Aorta (tissue), 5 donors: ENCODE measurements around the gene CENPA. TPM values are rescaled to one million over a fixed set of nuclear protein-coding genes. Genes with fewer than 3 reads are reported as not detected.
"Not testable (repeated sequence)": the region's sequence is repeated elsewhere in the genome, so short reads cannot be mapped to it uniquely, and the experiment has no call there.

Experiments used
- ATAC-seq: fragments of 200-7000 bp; cut with Tn5 transposase; one replicate; pipeline ENCODE4 v1.9.1; 2022; ENCODE audit warnings: moderate library complexity; ENCODE audit not compliant: low FRiP score
- DNase-seq, 2 donors: peaks; one replicate each; pipeline ENCODE4 v3.0.0-alpha.2; 2020
- H3K27ac ChIP-seq, 2 donors: one replicate each; pipeline ENCODE4 v1.5.1; 2013; ENCODE audit warnings: low read length in 2 of 2, mild to moderate bottlenecking in 2 of 2, moderate library complexity in 2 of 2, control low read depth in 1 of 2, inconsistent platforms in 1 of 2, low read depth in 1 of 2
- H3K27me3 ChIP-seq, 2 donors: one replicate each; pipeline ENCODE4 v1.6.1; 2013; ENCODE audit warnings: control low read depth in 1 of 2, low read length in 1 of 2, mild to moderate bottlenecking in 1 of 2, moderate library complexity in 1 of 2; ENCODE audit not compliant: insufficient read depth in 2 of 2, control insufficient read depth in 1 of 2
- H3K36me3 ChIP-seq, 2 donors: one replicate each; pipeline ENCODE4 v1.6.1; 2013; ENCODE audit warnings: control low read depth in 1 of 2, low read length in 1 of 2, mild to moderate bottlenecking in 1 of 2; ENCODE audit not compliant: insufficient read depth in 2 of 2, control insufficient read depth in 1 of 2
- H3K4me1 ChIP-seq, 2 donors: one replicate each; pipeline ENCODE4 v1.6.1; 2013; ENCODE audit warnings: low read length in 2 of 2, control low read depth in 1 of 2, mild to moderate bottlenecking in 1 of 2, moderate library complexity in 1 of 2; ENCODE audit not compliant: insufficient read depth in 2 of 2, control insufficient read depth in 1 of 2
- H3K4me3 ChIP-seq, 2 donors: one replicate each; pipeline ENCODE4 v1.5.1; 2013; ENCODE audit warnings: low read length in 2 of 2, control low read depth in 1 of 2, mild to moderate bottlenecking in 1 of 2
- H3K9me3 ChIP-seq: one replicate; pipeline ENCODE4 v1.6.1; 2013; ENCODE audit warnings: mild to moderate bottlenecking, low read length; ENCODE audit not compliant: control insufficient read depth
- WGBS, 2 donors: extraction: QIAGEN DNeasy Blood & Tissue Kit; methylation state at CpG; one replicate each; pipeline ENCODE4 v1.1.7; 2013; 5-methylcytosine and 5-hydroxymethylcytosine counted together
- intact Hi-C, 2 donors: fragments of 100-400 bp; cut with DNase I; formaldehyde crosslinking; loops; one replicate each; pipeline versions ENCODE4 v1.14.2 to v1.15.0; 2022
- polyA plus RNA-seq, 2 donors: library from polyadenylated mRNA; stranded (reverse); fragments of 200-250 nt; gene quantifications; one replicate each; pipeline ENCODE4 v1.2.3, GENCODE V29; 2013
- total RNA-seq, 2 donors: library from RNA; stranded (reverse); fragmentation: NEBNext Ultra II Directional; extraction: Animal tissue kit (Norgen Biotek cat#: 25700); gene quantifications; one replicate each; pipeline ENCODE4 v1.2.1, GENCODE V29; 2021
- donor health status: healthy with polysubstance abuse.
- donor health status: Bipolar disorder and iron deficiency.
- donor health status: DM: no; HTN: no; CAD: no.
- donor health status: DM: no; HTN: no; CAD: no.
- donor health status: DM: yes; HTN: yes; CAD: no.

The CENPA gene
- total and polyA plus RNA-seq, 4 donors = 0.23 to 1.2 TPM; not detected in 2

DNA sequence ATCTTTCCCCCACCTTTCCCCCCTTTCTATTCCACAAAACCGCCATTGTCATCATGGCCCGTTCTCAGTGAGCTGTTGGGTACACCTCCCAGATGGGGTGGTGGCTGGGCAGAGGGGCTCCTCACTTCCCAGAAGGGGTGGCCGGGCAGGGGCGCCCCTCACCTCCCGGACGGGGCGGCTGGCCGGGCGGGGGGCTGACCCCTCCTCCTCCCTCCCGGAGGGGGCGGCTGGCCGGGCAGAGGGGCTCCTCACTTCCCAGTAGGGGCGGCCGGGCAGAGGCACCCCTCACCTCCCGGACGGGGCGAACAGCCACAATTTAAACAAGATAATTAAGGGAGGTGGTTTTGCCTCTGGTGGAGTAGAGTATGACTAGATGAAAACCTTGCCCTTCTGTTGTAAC, 9.3 kb downstream of the CENPA start:
- H3K27me3 ChIP-seq, H3K4me3 ChIP-seq, H3K9me3 ChIP-seq, H3K4me1 ChIP-seq, intact Hi-C loops, ATAC-seq, H3K36me3 ChIP-seq, DNase-seq, H3K27ac ChIP-seq: not testable (repeated sequence)
- WGBS, 2 donors = 97% methylated on average over 16 to 17 of the region's 17 CpGs

DNA sequence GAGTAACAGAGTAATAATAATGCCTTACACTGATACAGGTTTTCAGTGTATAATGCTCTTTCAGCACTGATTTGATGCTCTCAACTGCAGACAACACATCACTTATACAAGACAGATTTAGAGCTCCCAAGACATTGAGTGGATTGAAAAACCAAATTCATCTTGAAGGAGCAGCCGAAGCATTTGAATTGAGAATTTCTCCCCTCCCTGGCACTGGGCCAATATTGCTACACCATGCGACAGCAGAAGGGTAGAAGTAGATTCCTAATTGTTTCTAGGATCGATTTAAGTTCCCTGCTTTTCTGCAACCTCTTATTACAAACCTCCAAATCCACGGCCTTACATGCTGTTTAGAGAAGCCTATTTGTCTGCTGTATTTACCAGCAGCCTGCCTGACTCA, 15.5 kb downstream of the CENPA start:
- ATAC-seq = no peak
- 69 to 84% methylated on average over 4 of the region's 4 CpGs for WGBS, 2 donors
- no peak overlapping the region for H3K4me3 ChIP-seq
- H3K27ac ChIP-seq = no peak overlapping the region
- intact Hi-C loops = no loop called here
- DNase-seq = no peak
- no peaks in the 10 kb centered on the region for H3K9me3 ChIP-seq
- H3K36me3 ChIP-seq = no peaks in the 10 kb centered on the region
- H3K27me3 ChIP-seq = no peaks in the 10 kb centered on the region
- H3K4me1 ChIP-seq = no peaks in the 10 kb centered on the region

DNA sequence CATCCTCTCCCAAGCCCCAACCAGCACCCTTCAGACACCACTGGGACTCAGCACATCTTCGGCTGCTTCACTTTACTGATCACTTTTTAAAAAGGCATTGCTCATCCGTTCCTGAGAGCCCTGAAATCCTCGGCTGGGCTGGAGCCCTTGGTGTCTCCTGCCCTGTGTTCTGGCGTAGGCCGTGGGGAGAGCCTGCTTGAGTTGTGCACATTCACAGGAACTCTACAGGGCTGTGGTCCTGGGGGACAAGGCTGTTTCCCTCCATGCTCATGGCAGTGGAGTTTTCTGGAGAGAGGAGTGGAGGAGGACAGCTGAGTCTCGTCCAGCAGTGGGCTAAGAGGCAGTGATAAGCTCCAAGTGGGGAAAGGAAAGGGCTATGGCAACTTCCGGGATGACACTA, 15.9 kb downstream of the CENPA start:
- intact Hi-C loops = no loop called here
- no peak for DNase-seq
- 94 to 95% methylated on average over 7 of the region's 7 CpGs for WGBS, 2 donors
- no peaks in the 10 kb centered on the region for H3K36me3 ChIP-seq
- no peaks in the 10 kb centered on the region for H3K27me3 ChIP-seq
- H3K4me3 ChIP-seq = no peak overlapping the region
- no peak for ATAC-seq
- H3K27ac ChIP-seq = no peak overlapping the region
- no peaks in the 10 kb centered on the region for H3K9me3 ChIP-seq
- no peaks in the 10 kb centered on the region for H3K4me1 ChIP-seq

DNA sequence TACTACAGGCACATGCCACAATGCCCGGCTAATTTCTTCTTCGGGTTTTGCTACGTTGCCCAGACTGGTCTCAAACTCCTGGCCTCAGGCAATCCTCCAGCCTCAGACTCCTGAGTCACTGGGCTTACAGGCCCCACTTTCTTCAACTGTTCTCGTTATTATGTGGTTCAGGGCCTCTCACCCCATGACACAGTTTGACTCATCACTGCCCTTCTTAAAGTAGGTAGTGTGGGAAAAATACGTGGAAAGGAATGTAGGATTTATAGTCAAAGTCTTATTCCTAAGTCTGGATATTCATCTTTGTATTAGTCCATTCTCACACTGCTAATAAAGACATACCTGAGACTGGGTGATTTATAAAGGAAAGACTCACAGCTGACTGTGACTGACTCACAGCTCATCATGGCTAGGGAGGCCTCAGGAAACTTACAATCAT, 19.4 kb downstream of the CENPA start:
- Histone ChIP-seq H3K27ac (no peak overlapping the region), H3K36me3 (no peaks in the 10 kb centered on the region), H3K27me3 (no peaks in the 10 kb centered on the region), H3K4me3 (no peak overlapping the region), H3K4me1 (no peaks in the 10 kb centered on the region), H3K9me3 (no peaks in the 10 kb centered on the region)
- DNase-seq = no peak
- ATAC-seq = no peak
- WGBS, 2 donors = 71 to 76% methylated on average over 5 of the region's 5 CpGs
- intact Hi-C loops = no loop called here

DNA sequence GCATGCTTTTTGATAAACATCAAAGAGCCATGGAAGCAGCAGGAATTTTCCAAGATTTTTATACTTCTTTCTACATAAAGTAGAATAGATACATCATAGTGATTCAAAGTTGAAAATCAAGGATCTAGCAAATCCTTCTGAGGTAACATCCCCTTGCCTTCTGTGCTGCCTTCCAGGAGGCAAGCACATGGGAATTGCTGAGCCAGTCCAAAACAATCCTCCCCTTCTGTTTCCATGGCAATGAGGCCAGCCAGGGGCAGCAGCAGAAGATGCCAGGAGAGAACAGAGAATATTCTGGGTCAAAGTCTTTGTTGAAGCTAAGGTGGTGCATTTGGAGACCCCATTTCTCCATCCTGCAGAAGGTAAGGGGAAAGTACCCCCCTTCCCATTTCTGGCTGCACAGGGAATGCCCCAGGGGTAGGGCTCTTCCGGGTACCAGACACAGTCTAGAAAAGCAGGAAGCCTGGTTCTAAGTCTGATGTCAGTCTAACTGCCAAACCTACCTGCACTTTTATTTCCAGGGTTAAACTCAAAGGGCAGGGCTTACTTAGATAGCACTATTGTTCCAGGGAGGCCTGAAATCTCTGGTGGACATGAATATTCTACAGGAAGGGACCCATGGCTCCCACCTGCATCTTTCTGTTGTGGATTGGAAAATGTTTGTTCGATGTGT, 22.1 kb downstream of the CENPA start:
- H3K4me3 ChIP-seq = no peak overlapping the region
- no peaks in the 10 kb centered on the region for H3K9me3 ChIP-seq
- 54 to 60% methylated on average over 2 of the region's 2 CpGs for WGBS, 2 donors
- intact Hi-C loops = no loop called here
- no peaks in the 10 kb centered on the region for H3K4me1 ChIP-seq
- DNase-seq = no peak
- H3K27me3 ChIP-seq = no peaks in the 10 kb centered on the region
- no peak for ATAC-seq
- H3K36me3 ChIP-seq = no peaks in the 10 kb centered on the region
- H3K27ac ChIP-seq = no peak overlapping the region

DNA sequence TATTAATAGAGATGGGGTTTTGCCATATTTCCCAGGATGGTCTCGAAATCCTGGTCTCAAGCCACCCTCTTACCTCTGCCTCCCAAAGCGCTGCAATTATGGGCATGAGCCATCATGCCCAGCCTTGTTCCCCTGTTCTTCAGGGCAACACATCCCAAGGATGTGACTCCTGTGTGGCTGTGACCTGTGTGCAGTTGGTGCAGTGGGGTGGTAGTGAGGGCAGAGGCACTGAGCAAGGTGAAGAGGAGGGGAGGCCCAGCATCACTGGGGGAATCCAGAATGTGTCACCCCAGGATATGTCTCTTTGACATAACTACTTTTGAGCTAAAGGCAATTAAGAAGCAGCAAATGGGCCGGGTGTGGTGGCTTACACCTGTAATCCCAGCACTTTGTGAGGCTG, 23.4 kb downstream of the CENPA start:
- intact Hi-C loops = no loop called here
- H3K4me3 ChIP-seq = no peak overlapping the region
- ATAC-seq (no peak), DNase-seq (no peak)
- H3K36me3 ChIP-seq = no peaks in the 10 kb centered on the region
- no peaks in the 10 kb centered on the region for H3K27me3 ChIP-seq
- 93 to 94% methylated on average over 3 of the region's 3 CpGs for WGBS, 2 donors
- no peaks in the 10 kb centered on the region for H3K4me1 ChIP-seq
- no peaks in the 10 kb centered on the region for H3K9me3 ChIP-seq
- no peak overlapping the region for H3K27ac ChIP-seq

DNA sequence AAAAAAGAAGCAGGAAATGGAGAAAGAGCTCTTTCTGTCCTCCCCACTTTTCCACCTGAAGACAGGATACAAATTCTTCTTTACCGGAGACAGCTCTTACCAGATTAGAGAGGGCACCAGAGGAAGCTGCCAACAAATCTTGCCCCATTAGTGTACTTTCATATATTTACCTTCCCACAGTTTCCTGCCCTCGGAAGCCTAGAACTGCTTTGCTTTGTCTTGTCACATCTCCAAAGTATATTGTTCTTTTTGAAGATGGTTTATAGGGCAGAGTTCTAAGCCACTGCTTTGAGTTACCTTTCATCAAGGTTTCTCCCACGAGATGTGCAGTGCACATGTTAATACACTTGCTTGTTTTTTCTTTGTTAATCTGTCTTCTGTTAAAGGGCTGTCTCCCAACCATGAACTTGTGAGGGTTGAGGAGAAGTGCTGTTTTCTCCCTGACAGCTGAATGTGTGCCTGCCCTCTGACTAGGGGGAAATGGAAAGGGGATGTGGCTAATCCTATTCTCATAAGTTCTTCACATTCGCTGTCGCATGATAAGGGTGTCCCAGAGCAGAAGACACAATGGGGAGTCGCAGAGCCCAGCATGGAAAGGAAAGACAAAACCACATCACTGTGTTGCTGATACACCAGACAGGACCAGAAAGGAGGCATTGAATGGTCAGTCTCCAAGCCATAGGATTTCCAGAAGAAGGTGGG, 24.2 kb downstream of the CENPA start:
- 75 to 76% methylated on average over 6 of the region's 6 CpGs for WGBS, 2 donors
- Histone ChIP-seq H3K36me3 (no peaks in the 10 kb centered on the region), H3K9me3 (no peaks in the 10 kb centered on the region), H3K4me3 (no peak overlapping the region), H3K27me3 (no peaks in the 10 kb centered on the region), H3K4me1 (no peaks in the 10 kb centered on the region), H3K27ac (no peak overlapping the region)
- DNase-seq (no peak), ATAC-seq (no peak)
- intact Hi-C loops = no loop called here

DNA sequence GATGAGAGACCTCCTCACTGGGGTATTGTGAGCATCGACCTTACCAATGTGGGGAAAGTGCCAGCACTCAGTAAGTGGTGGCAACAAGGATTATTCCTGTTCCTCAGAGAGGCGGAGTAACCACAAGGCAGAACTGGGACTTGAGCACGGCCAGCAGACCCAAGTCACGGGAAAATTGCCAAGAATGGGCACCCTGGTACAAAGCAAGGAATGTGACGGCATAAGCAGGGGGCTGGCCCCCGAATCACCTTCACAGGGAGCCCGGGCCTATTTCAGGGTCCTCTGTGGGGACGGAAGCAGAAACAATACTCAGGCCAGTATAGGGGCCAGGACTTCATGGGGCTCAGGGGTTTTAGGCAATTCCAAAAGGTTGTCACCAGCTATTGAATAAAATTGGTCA, 25.4 kb downstream of the CENPA start:
- no peak overlapping the region for H3K27ac ChIP-seq
- intact Hi-C loops = no loop called here
- DNase-seq = no peak
- ATAC-seq = no peak
- 57 to 67% methylated on average over 8 of the region's 8 CpGs for WGBS, 2 donors
- H3K9me3 ChIP-seq = no peaks in the 10 kb centered on the region
- H3K4me1 ChIP-seq = no peaks in the 10 kb centered on the region
- H3K27me3 ChIP-seq = no peaks in the 10 kb centered on the region
- no peak overlapping the region for H3K4me3 ChIP-seq
- H3K36me3 ChIP-seq = no peaks in the 10 kb centered on the region
